GM23338 (cell line): Measurements from ENCODE around the gene DMBX1. TPM values are rescaled to one million over a fixed set of nuclear protein-coding genes. Genes with fewer than 3 reads are reported as not detected.
A peak's percentile ranks its signal among the peaks of the same experiment; 100 is the strongest.

ENCODE experiments used
- ATAC-seq: fragments of 200-7000 bp; cut with Tn5 transposase; 3 replicates; pipeline ENCODE4 v1.9.1; 2020
- DNase-seq: peaks from one replicate; pipeline ENCODE4 v3.0.0-alpha.2; 2015; ENCODE audit warnings: low spot score
- H2AFZ ChIP-seq: fragments of 200-600 bp; sonication (generic); 2 replicates; pipeline ENCODE4 v1.8.0; 2016; ENCODE audit warnings: antibody characterized with exemption, mild to moderate bottlenecking, moderate library complexity
- H3F3A ChIP-seq: fragments of 200-600 bp; sonication (generic); replicated peaks from 2 replicates; pipeline ENCODE4 v1.8.0; 2017; ENCODE audit warnings: antibody characterized with exemption, mixed run types, low read depth
- H3K27ac ChIP-seq: fragments of 200-600 bp; sonication (generic); 2 replicates; pipeline ENCODE4 v1.6.1; 2016; ENCODE audit warnings: low read depth
- H3K27me3 ChIP-seq: fragments of 200-600 bp; sonication (generic); 2 replicates; pipeline ENCODE4 v1.8.0; 2016; ENCODE audit warnings: mild to moderate bottlenecking, mixed run types, moderate library complexity; ENCODE audit not compliant: insufficient read depth
- H3K36me3 ChIP-seq: fragments of 200-600 bp; sonication (generic); 2 replicates; pipeline ENCODE4 v1.8.0; 2016; ENCODE audit warnings: mild to moderate bottlenecking; ENCODE audit not compliant: insufficient read depth
- H3K4me1 ChIP-seq: fragments of 200-600 bp; sonication (generic); 2 replicates; pipeline ENCODE4 v1.8.0; 2016; ENCODE audit warnings: mild to moderate bottlenecking, moderate library complexity; ENCODE audit not compliant: insufficient read depth
- H3K4me2 ChIP-seq: fragments of 200-600 bp; sonication (generic); 2 replicates; pipeline ENCODE4 v1.7.1; 2017; ENCODE audit warnings: mixed run types
- H3K4me3 ChIP-seq: fragments of 200-600 bp; sonication (generic); 2 replicates; pipeline ENCODE4 v1.6.1; 2016; ENCODE audit warnings: mixed run types
- H3K79me2 ChIP-seq: fragments of 200-600 bp; sonication (generic); replicated peaks from 2 replicates; pipeline ENCODE4 v1.8.0; 2017; ENCODE audit warnings: mild to moderate bottlenecking; ENCODE audit not compliant: insufficient read depth
- H3K9me2 ChIP-seq: fragments of 200-600 bp; sonication (generic); 2 replicates; pipeline ENCODE4 v1.8.0; 2017; ENCODE audit not compliant: insufficient read depth
- H4K20me1 ChIP-seq: fragments of 200-600 bp; sonication (generic); replicated peaks from 2 replicates; pipeline ENCODE4 v1.8.0; 2017; ENCODE audit warnings: mild to moderate bottlenecking; ENCODE audit not compliant: insufficient read depth
- H3K27ac Mint-ChIP-seq: 2 replicates; pipeline ENCODE4 v1.8.0; 2020; ENCODE audit warnings: inconsistent platforms, mild to moderate bottlenecking, moderate library complexity, mixed read lengths
- H3K27me3 Mint-ChIP-seq: 3 replicates; pipeline ENCODE4 v1.8.0; 2022; ENCODE audit warnings: low read depth, mild to moderate bottlenecking, moderate library complexity, mixed read lengths, inconsistent platforms; ENCODE audit not compliant: insufficient read depth, poor library complexity
- H3K36me3 Mint-ChIP-seq: 3 replicates; pipeline ENCODE4 v1.8.0; 2021; ENCODE audit warnings: low read depth, mild to moderate bottlenecking, inconsistent platforms, moderate library complexity, mixed read lengths
- H3K4me1 Mint-ChIP-seq: 3 replicates; pipeline ENCODE4 v1.8.0; 2020; ENCODE audit warnings: mild to moderate bottlenecking, inconsistent platforms, mixed read lengths
- H3K4me3 Mint-ChIP-seq: 3 replicates; pipeline ENCODE4 v1.8.0; 2021; ENCODE audit warnings: moderate library complexity, mild to moderate bottlenecking, inconsistent platforms, mixed read lengths
- H3K9me3 Mint-ChIP-seq: 3 replicates; pipeline ENCODE4 v1.8.0; 2020; ENCODE audit warnings: moderate library complexity, mild to moderate bottlenecking, inconsistent platforms, mixed read lengths
- CREB1 ChIP-seq: fragments of 250-450 bp; sonication (Bioruptor Pico); IDR thresholded peaks from 2 replicates; pipeline ENCODE4 v1.5.0; 2020; ENCODE audit warnings: low read depth, mild to moderate bottlenecking, moderate library complexity
- CTCF ChIP-seq, 2 experiments: fragments of 200-600 bp in 1 of 2; sonication (generic) in 1 of 2; conservative IDR thresholded peaks; 2 replicates each; pipeline versions ENCODE4 v1.5.1 to v1.6.1; 2016 to 2017; ENCODE audit warnings: antibody characterized with exemption in 2 of 2, low read depth in 2 of 2, mild to moderate bottlenecking in 2 of 2, moderate library complexity in 1 of 2
- ETS1 ChIP-seq: IDR thresholded peaks from 2 replicates; pipeline ENCODE4 v1.6.1; 2016; ENCODE audit warnings: antibody characterized with exemption
- EZH2phosphoT487 ChIP-seq: fragments of 200-600 bp; sonication (generic); IDR thresholded peaks from one replicate; pipeline ENCODE4 v1.8.1; 2018; ENCODE audit warnings: antibody characterized with exemption; ENCODE audit not compliant: unreplicated experiment
- NANOG ChIP-seq: IDR thresholded peaks from 2 replicates; pipeline ENCODE4 v1.6.1; 2016; ENCODE audit warnings: antibody characterized with exemption, borderline replicate concordance
- ZNF331 ChIP-seq: fragments of 250-450 bp; sonication (Bioruptor Pico); IDR thresholded peaks from 2 replicates; pipeline ENCODE4 v1.5.0; 2020; ENCODE audit warnings: low read depth, mild to moderate bottlenecking, moderate library complexity
- polyA plus RNA-seq: library from polyadenylated mRNA; unstranded; fragments of >200 nt; fragmentation: Nextera tagmentation; extraction: Ambion mirVana; gene quantifications from 2 replicates; pipeline ENCODE4 v1.2.1, GENCODE V29; 2016
- total RNA-seq: library from RNA; depleted of rRNA; stranded (reverse); fragments of >200 nt; shearing (Covaris generic); gene quantifications from 2 replicates; pipeline ENCODE4 v1.2.3, GENCODE V29; 2014

The DMBX1 gene
- total and polyA plus RNA-seq, 2 experiments from 2014 or later = 0.11 TPM; not detected in 1

GRCh38 chr1:46526013-46526690 lies 36.5 kb downstream of the DMBX1 start:
- H4K20me1 ChIP-seq = no peaks in the 10 kb centered on the region; the same call in 1 of the 2 replicates
- H3K4me3 Mint-ChIP-seq = peak overlapping the region; percentile 22; the same call in 1 of the 3 replicates
- H3K4me1 Mint-ChIP-seq = peaks cover 65% of the 10 kb centered on the region
- H3K79me2 ChIP-seq = no peaks in the 10 kb centered on the region
- TF ChIP-seq EZH2phosphoT487 = no peak
- no peaks in the 10 kb centered on the region for H3K9me3 Mint-ChIP-seq
- H3K27me3 Mint-ChIP-seq = peaks cover 72% of the 10 kb centered on the region
- H3K27me3 ChIP-seq = peaks cover 99% of the 10 kb centered on the region
- H3K4me3 ChIP-seq = peak overlapping the region; percentile 43
- peaks cover 11% of the 10 kb centered on the region for H3F3A ChIP-seq
- H3K4me2 ChIP-seq = peak overlapping the region; percentile 76
- H3K27ac Mint-ChIP-seq = no peak overlapping the region
- ATAC-seq (peak; percentile 1; the same call in 2 of the 3 replicates), DNase-seq (no peak)
- no peaks in the 10 kb centered on the region for H3K36me3 Mint-ChIP-seq
- H3K9me2 ChIP-seq = no peaks in the 10 kb centered on the region
- no peak overlapping the region for H2AFZ ChIP-seq
- H3K36me3 ChIP-seq = no peaks in the 10 kb centered on the region
- no peak overlapping the region for H3K27ac ChIP-seq
- H3K4me1 ChIP-seq = peaks cover 51% of the 10 kb centered on the region

- Histone ChIP-seq H3K36me3 (no peaks in the 10 kb centered on the region), H3K4me1 (peaks cover 45% of the 10 kb centered on the region), H3K27me3 (peaks cover 100% of the 10 kb centered on the region), H3K9me2 (no peaks in the 10 kb centered on the region), H3K4me3 (peak overlapping the region; percentile 43), H3K27ac (no peak overlapping the region), H4K20me1 (no peaks in the 10 kb centered on the region; the same call in 1 of the 2 replicates), H3F3A (peaks cover 11% of the 10 kb centered on the region), H2AFZ (no peak overlapping the region), H3K4me2 (peak overlapping the region; percentile 76), H3K79me2 (no peaks in the 10 kb centered on the region)
- H3K4me3 Mint-ChIP-seq = peak overlapping the region; percentile 33
- DNase-seq (peak; percentile 72), ATAC-seq (peak; percentile 20)
- peaks cover 72% of the 10 kb centered on the region for H3K27me3 Mint-ChIP-seq
- no peak overlapping the region for H3K27ac Mint-ChIP-seq
- no peaks in the 10 kb centered on the region for H3K36me3 Mint-ChIP-seq
- H3K4me1 Mint-ChIP-seq = peaks cover 63% of the 10 kb centered on the region
- TF ChIP-seq NANOG (no peak), CREB1 (CRISPR knock-in tag) (no peak)
- H3K9me3 Mint-ChIP-seq = no peaks in the 10 kb centered on the region
Measured at GRCh38 chr1:46526691-46527291, 37.2 kb downstream of the DMBX1 start.

DNA sequence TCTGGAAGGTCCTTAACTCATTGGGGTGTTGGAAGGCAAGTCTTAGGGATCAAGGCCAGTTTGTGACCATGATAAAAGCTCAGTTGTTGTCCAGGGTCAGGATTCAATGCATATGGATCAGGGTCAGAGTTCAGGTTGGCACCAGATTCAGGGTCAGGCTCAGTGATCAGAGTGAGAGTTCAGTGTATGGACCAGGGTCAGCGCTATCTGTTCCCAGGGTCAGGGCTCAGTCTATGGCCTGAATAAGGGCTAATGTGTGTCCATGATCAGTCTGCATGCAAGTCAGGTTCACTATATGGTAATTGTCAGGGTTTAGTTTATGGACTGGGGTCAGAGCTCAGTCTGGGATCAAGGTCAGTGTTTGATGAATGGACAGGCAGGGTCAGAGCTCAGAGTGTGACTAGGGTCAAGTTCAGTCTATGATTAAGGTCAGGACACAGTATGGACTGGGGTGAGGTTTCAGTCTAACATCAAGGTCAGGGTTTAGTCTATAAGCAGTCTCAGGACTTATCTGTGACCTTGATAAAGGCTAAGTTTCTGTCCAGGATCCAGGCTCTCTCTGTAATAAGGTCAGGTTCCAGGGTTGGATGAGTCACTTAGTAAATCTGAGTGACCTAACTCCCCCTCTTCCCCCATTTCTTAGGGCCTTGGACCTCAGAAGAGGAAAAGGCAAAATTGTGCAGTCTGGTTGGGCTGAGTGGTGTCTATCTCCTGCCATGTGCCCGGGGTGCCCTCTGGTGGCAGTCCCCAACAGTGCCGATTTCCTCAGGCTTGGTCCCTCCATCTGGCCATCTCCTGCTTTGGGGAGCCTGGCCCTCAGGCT lies 38.0 kb downstream of the DMBX1 start:
- TF ChIP-seq ETS1 (no peak), EZH2phosphoT487 (no peak), ZNF331 (CRISPR knock-in tag) (no peak), CTCF (conservative IDR thresholded peaks at IDR 0.05; ENCODE audit: low read depth in 2 of 2) (peak; percentile 76 to 100), CREB1 (CRISPR knock-in tag) (no peak)
- Mint-ChIP-seq H3K36me3 (no peaks in the 10 kb centered on the region), H3K9me3 (no peaks in the 10 kb centered on the region), H3K4me1 (peaks cover 54% of the 10 kb centered on the region), H3K27ac (no peak overlapping the region), H3K4me3 (no peak overlapping the region; the same call in 2 of the 3 replicates), H3K27me3 (peaks cover 77% of the 10 kb centered on the region)
- no peaks in the 10 kb centered on the region for H3K9me2 ChIP-seq
- no peaks in the 10 kb centered on the region; the same call in 1 of the 2 replicates for H4K20me1 ChIP-seq
- no peak overlapping the region; the same call in 1 of the 2 replicates for H3K4me3 ChIP-seq
- no peak overlapping the region for H2AFZ ChIP-seq
- peak; percentile 72 for ATAC-seq
- H3F3A ChIP-seq = peaks cover 11% of the 10 kb centered on the region
- H3K79me2 ChIP-seq = no peaks in the 10 kb centered on the region
- DNase-seq = peak; percentile 90
- no peak overlapping the region for H3K4me2 ChIP-seq
- peaks cover 39% of the 10 kb centered on the region for H3K4me1 ChIP-seq
- H3K36me3 ChIP-seq = no peaks in the 10 kb centered on the region
- H3K27me3 ChIP-seq = peaks cover 100% of the 10 kb centered on the region
- no peak overlapping the region for H3K27ac ChIP-seq
